HG03060 (cell line): ENCODE data around the gene TPD52L2.

Experiments used
- ATAC-seq: cut with Tn5 transposase; IDR thresholded peaks from one replicate; pipeline ENCODE4 v1.9.1; 2021; ENCODE audit warnings: low read depth, moderate number of reproducible peaks; ENCODE audit not compliant: unreplicated experiment

The TPD52L2 gene

GRCh38 chr20:63864978-63865640 is at the start of gene TPD52L2:
Gene TPD52L2, plus strand, starts transcription at chr20:63865270. Its CDS starts 96 bp downstream, at chr20:63865366.
- ATAC-seq = peak; percentile 49

GRCh38 chr20:63815615-63816253 is 49.3 kb upstream of the TPD52L2 start:
- no peak for ATAC-seq

GRCh38 chr20:63819224-63819921 is 45.7 kb upstream of the TPD52L2 start:
- no peak for ATAC-seq

GRCh38 chr20:63821811-63822210 is 43.3 kb upstream of the TPD52L2 start:
- no peak for ATAC-seq

GRCh38 chr20:63822276-63822696 is 42.8 kb upstream of the TPD52L2 start:
- no peak for ATAC-seq

- ATAC-seq = no peak
These were observed 41.3 kb upstream of the TPD52L2 start for GRCh38 chr20:63823691-63824311.

- no peak for ATAC-seq
These were observed 39.5 kb upstream of the TPD52L2 start for GRCh38 chr20:63825331-63826118.

GRCh38 chr20:63826753-63827152 is 38.3 kb upstream of the TPD52L2 start:
- no peak for ATAC-seq

- ATAC-seq = no peak
These were observed 36.9 kb upstream of the TPD52L2 start for GRCh38 chr20:63828124-63828523.

GRCh38 chr20:63828545-63828944 is 36.5 kb upstream of the TPD52L2 start:
- no peak for ATAC-seq

- ATAC-seq = no peak
These were observed 36.1 kb upstream of the TPD52L2 start for GRCh38 chr20:63828951-63829350.

GRCh38 chr20:63829603-63829944 is 35.5 kb upstream of the TPD52L2 start:
- ATAC-seq = no peak

GRCh38 chr20:63829945-63830835 is 34.9 kb upstream of the TPD52L2 start:
- no peak for ATAC-seq

GRCh38 chr20:63830841-63831588 is 34.1 kb upstream of the TPD52L2 start, which contains the start of gene ZBTB46:
Gene ZBTB46, minus strand, starts transcription at chr20:63831264. Its CDS starts 40,507 bp downstream, at chr20:63790757.
- ATAC-seq = no peak

GRCh38 chr20:63831646-63831992 is 33.5 kb upstream of the TPD52L2 start:
- ATAC-seq = no peak

GRCh38 chr20:63831993-63832686 is 32.9 kb upstream of the TPD52L2 start:
- no peak for ATAC-seq

GRCh38 chr20:63833776-63834490 is 31.1 kb upstream of the TPD52L2 start:
- ATAC-seq = no peak

- ATAC-seq = no peak
These were observed 30.6 kb upstream of the TPD52L2 start for GRCh38 chr20:63834491-63834880.
